Upper lobe of left lung (tissue), 4 donors: ENCODE results near the gene ECE1.
"Not testable (repeated sequence)": the region's sequence is repeated elsewhere in the genome, so short reads cannot be mapped to it uniquely, and the experiment has no call there.

Source experiments
- CTCF ChIP-seq, 6 experiments: fragments of 450-650 bp in 4 of 6; fragments of 200-600 bp in 2 of 6; sonication (generic) in 2 of 6; IDR thresholded peaks; one replicate each; pipeline ENCODE4 v1.5.1; 2016 to 2019; ENCODE audit warnings: antibody characterized with exemption in 6 of 6
- EP300 ChIP-seq, 4 donors: sonication (generic); formaldehyde crosslinking; IDR thresholded peaks; one replicate each; pipeline ENCODE4 v1.5.1; 2017; ENCODE audit warnings: antibody characterized with exemption in 4 of 4, control low read depth in 2 of 4
- POLR2A ChIP-seq, 4 donors: fragments of 450-650 bp; IDR thresholded peaks; one replicate each; pipeline ENCODE4 v1.5.1; 2016 to 2017; ENCODE audit warnings: antibody characterized with exemption in 4 of 4, mild to moderate bottlenecking in 2 of 4
- POLR2AphosphoS5 ChIP-seq, 2 donors: sonication (generic); formaldehyde crosslinking; IDR thresholded peaks; one replicate each; pipeline ENCODE4 v1.5.1; 2017; ENCODE audit warnings: antibody characterized with exemption in 2 of 2

- not testable (repeated sequence) for TF ChIP-seq CTCF, POLR2A, EP300, POLR2AphosphoS5 (IDR thresholded peaks at IDR 0.05)
Measured at GRCh38 chr1:21173096-21173495, 117.2 kb downstream of the ECE1 start.
